Measurements from ENCODE around the gene ZNF474.

DNA sequence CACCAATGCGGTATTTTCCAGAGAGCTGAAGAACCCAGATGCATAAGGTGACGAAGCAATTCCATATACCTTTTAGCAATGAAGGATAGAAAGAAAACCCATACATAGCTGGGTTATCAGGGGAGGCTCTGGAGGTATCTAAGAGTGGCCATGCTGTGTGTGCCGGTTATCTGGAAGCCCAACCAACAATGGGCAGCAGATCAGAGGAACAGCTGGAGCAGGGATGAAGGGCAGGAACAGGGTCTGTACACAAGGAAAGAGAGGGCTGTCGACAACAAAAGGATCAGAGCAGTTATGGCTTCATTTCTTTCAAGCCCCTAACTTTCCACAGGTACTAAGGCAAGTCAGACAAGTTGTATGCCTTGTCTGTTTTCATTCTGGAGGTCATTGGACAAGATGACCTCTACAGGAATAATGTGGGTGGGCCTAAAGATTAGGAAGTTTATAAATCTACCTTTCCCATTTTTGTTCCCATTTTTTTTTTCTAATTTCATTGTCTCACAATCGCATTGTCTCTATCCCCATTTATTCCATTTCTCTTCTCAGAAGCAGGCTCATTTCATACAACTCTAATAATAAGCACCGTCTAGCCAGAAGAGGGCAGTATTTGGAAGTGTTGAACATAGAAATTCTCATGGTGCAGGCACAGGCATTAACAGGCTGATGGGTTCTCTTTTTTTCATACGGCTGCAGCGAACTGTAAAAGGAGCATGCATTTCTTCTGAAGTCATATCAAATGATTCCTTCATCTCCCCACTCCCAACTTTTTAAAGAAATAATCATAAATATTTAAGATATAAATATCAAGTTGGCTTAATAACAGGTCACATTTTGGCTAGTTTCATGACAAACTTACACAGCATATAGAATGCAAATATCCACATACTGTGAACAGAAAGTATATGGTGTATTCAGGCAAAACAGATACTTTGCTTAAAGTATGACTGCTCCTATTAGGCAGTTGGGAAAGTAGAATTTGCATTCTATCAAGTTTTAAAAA lies 63.5 kb downstream of the ZNF474 start:
- TF ChIP-seq, protein P1, sequence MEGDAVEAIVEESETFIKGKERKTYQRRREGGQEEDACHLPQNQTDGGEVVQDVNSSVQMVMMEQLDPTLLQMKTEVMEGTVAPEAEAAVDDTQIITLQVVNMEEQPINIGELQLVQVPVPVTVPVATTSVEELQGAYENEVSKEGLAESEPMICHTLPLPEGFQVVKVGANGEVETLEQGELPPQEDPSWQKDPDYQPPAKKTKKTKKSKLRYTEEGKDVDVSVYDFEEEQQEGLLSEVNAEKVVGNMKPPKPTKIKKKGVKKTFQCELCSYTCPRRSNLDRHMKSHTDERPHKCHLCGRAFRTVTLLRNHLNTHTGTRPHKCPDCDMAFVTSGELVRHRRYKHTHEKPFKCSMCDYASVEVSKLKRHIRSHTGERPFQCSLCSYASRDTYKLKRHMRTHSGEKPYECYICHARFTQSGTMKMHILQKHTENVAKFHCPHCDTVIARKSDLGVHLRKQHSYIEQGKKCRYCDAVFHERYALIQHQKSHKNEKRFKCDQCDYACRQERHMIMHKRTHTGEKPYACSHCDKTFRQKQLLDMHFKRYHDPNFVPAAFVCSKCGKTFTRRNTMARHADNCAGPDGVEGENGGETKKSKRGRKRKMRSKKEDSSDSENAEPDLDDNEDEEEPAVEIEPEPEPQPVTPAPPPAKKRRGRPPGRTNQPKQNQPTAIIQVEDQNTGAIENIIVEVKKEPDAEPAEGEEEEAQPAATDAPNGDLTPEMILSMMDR (IDR thresholded peaks at IDR 0.05) = peak; percentile 82
- TF ChIP-seq ZFX (IDR thresholded peaks at IDR 0.05; ENCODE audit: borderline replicate concordance) = no peak
